ENCODE data around the gene GLRX2.
A peak's percentile ranks its signal among the peaks of the same experiment; 100 is the strongest.

DNA sequence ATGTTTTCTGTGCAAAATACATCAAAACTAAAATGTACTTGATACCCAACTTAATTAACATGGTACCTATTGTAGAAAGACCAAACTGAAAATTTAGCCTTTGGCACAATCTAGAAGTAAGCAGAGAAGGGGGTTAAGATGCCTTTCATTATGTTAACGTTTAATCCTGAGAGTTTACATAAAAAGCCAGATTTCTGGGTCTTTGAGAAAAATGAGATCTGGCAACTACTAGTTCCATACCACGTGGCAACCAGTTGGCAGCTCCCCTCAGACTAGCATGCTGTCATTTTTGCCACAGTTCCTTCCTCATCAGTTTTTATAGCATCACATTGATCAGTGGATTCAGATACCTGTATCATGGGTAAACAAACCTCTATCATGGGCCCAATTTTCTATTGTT lies 44.3 kb downstream of the GLRX2 start:
- TF ChIP-seq POLR2A (IDR thresholded peaks at IDR 0.05; ENCODE audit: low read length): peak; percentile 33
- no peak for TF ChIP-seq GATA1 (IDR thresholded peaks at IDR 0.05; ENCODE audit: low read depth, low read length)

All from erythroblast (primary cell).